Naive B cell (primary cell): ENCODE measurements around the gene GPR22. TPM values are rescaled to one million over a fixed set of nuclear protein-coding genes. Genes with fewer than 3 reads are reported as not detected.

ENCODE experiments used
- ATAC-seq, 2 donors: fragments of 150-1000 bp; cut with Tn5 transposase; 2 replicates each; pipeline ENCODE4 v1.10.0; 2021; ENCODE audit warnings: low read depth in 2 of 2, mild to moderate bottlenecking in 2 of 2, moderate library complexity in 2 of 2
- DNase-seq: peaks from one replicate; pipeline ENCODE4 v3.0.0; 2022
- H3K27ac Mint-ChIP-seq, 6 donors: one replicate each; pipeline ENCODE4 v1.8.0; 2020 to 2022; ENCODE audit warnings: mild to moderate bottlenecking in 6 of 6, mixed read lengths in 6 of 6, moderate library complexity in 5 of 6, inconsistent platforms in 2 of 6
- H3K27me3 Mint-ChIP-seq, 3 donors: one replicate each; pipeline ENCODE4 v1.8.0; 2021 to 2022; ENCODE audit warnings: mixed read lengths in 3 of 3, mild to moderate bottlenecking in 1 of 3
- H3K36me3 Mint-ChIP-seq, 2 donors: one replicate each; pipeline ENCODE4 v1.8.0; 2020 to 2022; ENCODE audit warnings: mixed read lengths in 2 of 2, inconsistent platforms in 1 of 2, mild to moderate bottlenecking in 1 of 2
- H3K4me1 Mint-ChIP-seq, 3 donors: one replicate each; pipeline ENCODE4 v1.8.0; 2020 to 2022; ENCODE audit warnings: mixed read lengths in 3 of 3, inconsistent platforms in 1 of 3, mild to moderate bottlenecking in 1 of 3, moderate library complexity in 1 of 3
- H3K4me3 Mint-ChIP-seq, 8 donors: one replicate each; pipeline ENCODE4 v1.8.0; 2020 to 2022; ENCODE audit warnings: mild to moderate bottlenecking in 8 of 8, mixed read lengths in 8 of 8, moderate library complexity in 8 of 8, inconsistent platforms in 2 of 8
- H3K9me3 Mint-ChIP-seq, 7 donors: one replicate each; pipeline ENCODE4 v1.8.0; 2020 to 2022; ENCODE audit warnings: mixed read lengths in 7 of 7, mild to moderate bottlenecking in 5 of 7, inconsistent platforms in 2 of 7, moderate library complexity in 1 of 7
- polyA plus RNA-seq, 6 donors: library from polyadenylated mRNA; unstranded; fragments of 300-500 nt; fragmentation: Illumina TruSeq; gene quantifications; one replicate each; pipeline ENCODE4 v1.2.3, GENCODE V29; 2021; ENCODE audit warnings: low read depth in 6 of 6

GPR22 gene
- polyA plus RNA-seq, 6 donors from 2014 or later, result 0.08 to 0.89 (median 0.33) TPM; not detected in 2

GRCh38 chr7:107461938-107462533 is 7.8 kb upstream of the GPR22 start:
- DNase-seq, result no peak
- Mint-ChIP-seq H3K27me3 (no peaks in the 10 kb centered on the region), H3K27ac (peak overlapping the region in 3 of 6 donors; percentile 22 to 83 (median 25)), H3K36me3 (peaks cover 13 to 18% of the 10 kb centered on the region in 2 donors), H3K4me3 (no peak overlapping the region), H3K9me3 (peaks cover 0 to 2% (median 1%) of the 10 kb centered on the region in 7 donors), H3K4me1 (no peaks in the 10 kb centered on the region)
- no peak for ATAC-seq

- ATAC-seq, result peak; percentile 54 to 82
- H3K9me3 Mint-ChIP-seq, result no peaks in the 10 kb centered on the region
Measured at GRCh38 chr7:107463139-107464078, 6.4 kb upstream of the GPR22 start.

GRCh38 chr7:107464666-107465226 is 5.1 kb upstream of the GPR22 start:
- no peak for ATAC-seq
- Mint-ChIP-seq H3K4me1 (no peaks in the 10 kb centered on the region), H3K36me3 (no peaks in the 10 kb centered on the region), H3K27ac (peak overlapping the region in 1 of 6 donors; percentile 56), H3K4me3 (no peak overlapping the region), H3K27me3 (no peaks in the 10 kb centered on the region), H3K9me3 (no peaks in the 10 kb centered on the region)
- DNase-seq, result no peak

More at GRCh38 chr7:107463139-107464078, 6.4 kb upstream of the GPR22 start:
- peak; percentile 39 for DNase-seq
- Mint-ChIP-seq H3K27ac (peak overlapping the region in 1 of 6 donors; percentile 36), H3K36me3 (peaks cover under 1 to 6% of the 10 kb centered on the region in 2 donors), H3K4me3 (no peak overlapping the region), H3K27me3 (no peaks in the 10 kb centered on the region), H3K4me1 (no peaks in the 10 kb centered on the region)

GRCh38 chr7:107467972-107468371 is 1.9 kb upstream of the GPR22 start:
- ATAC-seq (no peak), DNase-seq (no peak)
- no peak overlapping the region for H3K27ac Mint-ChIP-seq
- H3K4me1 Mint-ChIP-seq, result peaks cover 6 to 10% (median 8%) of the 10 kb centered on the region in 3 donors
- no peaks in the 10 kb centered on the region for H3K9me3 Mint-ChIP-seq
- no peak overlapping the region for H3K4me3 Mint-ChIP-seq
- H3K27me3 Mint-ChIP-seq, result no peaks in the 10 kb centered on the region
- H3K36me3 Mint-ChIP-seq, result no peaks in the 10 kb centered on the region

- peaks cover 6 to 10% (median 8%) of the 10 kb centered on the region in 3 donors for H3K4me1 Mint-ChIP-seq
- H3K9me3 Mint-ChIP-seq, result no peaks in the 10 kb centered on the region
- H3K27ac Mint-ChIP-seq, result no peak overlapping the region
- no peak overlapping the region for H3K4me3 Mint-ChIP-seq
- no peak for DNase-seq
- no peaks in the 10 kb centered on the region for H3K27me3 Mint-ChIP-seq
- ATAC-seq, result no peak
- no peaks in the 10 kb centered on the region for H3K36me3 Mint-ChIP-seq
Measured at GRCh38 chr7:107468824-107469223, 1.0 kb upstream of the GPR22 start.

GRCh38 chr7:107471292-107472070 is 1.6 kb downstream of the GPR22 start:
- Mint-ChIP-seq H3K27me3 (no peaks in the 10 kb centered on the region), H3K36me3 (no peaks in the 10 kb centered on the region), H3K27ac (no peak overlapping the region), H3K4me3 (no peak overlapping the region), H3K9me3 (no peaks in the 10 kb centered on the region), H3K4me1 (peaks cover 6 to 10% (median 8%) of the 10 kb centered on the region in 3 donors)
- DNase-seq (no peak), ATAC-seq (peak in 1 of 2 donors; percentile 32)

- DNase-seq, result no peak
- peak overlapping the region in 1 of 6 donors; percentile 56 for H3K27ac Mint-ChIP-seq
Measured at GRCh38 chr7:107472116-107472515, 2.3 kb downstream of the GPR22 start.

GRCh38 chr7:107474104-107474521 is 4.3 kb downstream of the GPR22 start:
- Mint-ChIP-seq H3K4me3 (no peak overlapping the region), H3K4me1 (peaks cover 6 to 10% (median 9%) of the 10 kb centered on the region in 3 donors), H3K9me3 (no peaks in the 10 kb centered on the region), H3K27ac (peak overlapping the region in 1 of 6 donors; percentile 19), H3K27me3 (no peaks in the 10 kb centered on the region), H3K36me3 (no peaks in the 10 kb centered on the region)
- no peak for DNase-seq
- ATAC-seq, result no peak

More at GRCh38 chr7:107472116-107472515, 2.3 kb downstream of the GPR22 start:
- Mint-ChIP-seq H3K27me3 (no peaks in the 10 kb centered on the region), H3K36me3 (no peaks in the 10 kb centered on the region), H3K4me3 (no peak overlapping the region), H3K4me1 (peaks cover 6 to 10% (median 8%) of the 10 kb centered on the region in 3 donors), H3K9me3 (no peaks in the 10 kb centered on the region)
- ATAC-seq, result no peak

- Mint-ChIP-seq H3K27ac (peak overlapping the region in 2 of 6 donors; percentile 4 to 45), H3K27me3 (no peaks in the 10 kb centered on the region), H3K9me3 (no peaks in the 10 kb centered on the region), H3K36me3 (no peaks in the 10 kb centered on the region), H3K4me3 (no peak overlapping the region), H3K4me1 (peaks cover 0 to 5% (median 0%) of the 10 kb centered on the region in 3 donors)
- ATAC-seq (no peak), DNase-seq (no peak)
Measured at GRCh38 chr7:107479303-107479702, 9.4 kb downstream of the GPR22 start.

- Mint-ChIP-seq H3K4me3 (no peak overlapping the region), H3K27me3 (no peaks in the 10 kb centered on the region), H3K36me3 (no peaks in the 10 kb centered on the region), H3K27ac (no peak overlapping the region), H3K4me1 (peaks cover 0 to 10% (median 0%) of the 10 kb centered on the region in 3 donors), H3K9me3 (no peaks in the 10 kb centered on the region)
- ATAC-seq, result no peak
- DNase-seq, result no peak
Measured at GRCh38 chr7:107480932-107481331, 11.1 kb downstream of the GPR22 start.

- no peak overlapping the region for H3K27ac Mint-ChIP-seq
- no peaks in the 10 kb centered on the region for H3K9me3 Mint-ChIP-seq
- no peaks in the 10 kb centered on the region for H3K36me3 Mint-ChIP-seq
- no peak for ATAC-seq
- peak overlapping the region in 1 of 8 donors; percentile 24 for H3K4me3 Mint-ChIP-seq
- DNase-seq, result no peak
- no peaks in the 10 kb centered on the region for H3K27me3 Mint-ChIP-seq
- peaks cover 0 to 15% (median 3%) of the 10 kb centered on the region in 3 donors for H3K4me1 Mint-ChIP-seq
Measured at GRCh38 chr7:107482571-107482970, 12.7 kb downstream of the GPR22 start.

- no peaks in the 10 kb centered on the region for H3K9me3 Mint-ChIP-seq
- no peak for ATAC-seq
- no peak overlapping the region for H3K4me3 Mint-ChIP-seq
- H3K27ac Mint-ChIP-seq, result no peak overlapping the region
- H3K27me3 Mint-ChIP-seq, result no peaks in the 10 kb centered on the region
- H3K36me3 Mint-ChIP-seq, result peaks cover 0 to 7% of the 10 kb centered on the region in 2 donors
- DNase-seq, result no peak
- peaks cover 3 to 16% (median 8%) of the 10 kb centered on the region in 3 donors for H3K4me1 Mint-ChIP-seq
Measured at GRCh38 chr7:107486041-107486440, 16.2 kb downstream of the GPR22 start.

GRCh38 chr7:107492875-107493274 is 23.0 kb downstream of the GPR22 start:
- Mint-ChIP-seq H3K4me1 (peaks cover 7 to 36% (median 24%) of the 10 kb centered on the region in 3 donors), H3K9me3 (peaks cover 0 to 2% (median 0%) of the 10 kb centered on the region in 7 donors), H3K27me3 (no peaks in the 10 kb centered on the region), H3K36me3 (peaks cover 0 to 20% of the 10 kb centered on the region in 2 donors), H3K27ac (no peak overlapping the region), H3K4me3 (no peak overlapping the region)
- ATAC-seq (no peak), DNase-seq (no peak)
